Suprapubic skin (tissue), 4 donors: ENCODE results near the gene FATE1.

Source experiments
- CTCF ChIP-seq, 2 donors: fragments of 200-600 bp in 1 of 2; fragments of 450-650 bp in 1 of 2; sonication (generic) in 1 of 2; IDR thresholded peaks; one replicate each; pipeline ENCODE4 v1.5.1; 2016 to 2019; ENCODE audit warnings: antibody characterized with exemption in 2 of 2, mild to moderate bottlenecking in 1 of 2, moderate library complexity in 1 of 2
- EP300 ChIP-seq: sonication (generic); formaldehyde crosslinking; IDR thresholded peaks from one replicate; pipeline ENCODE4 v1.6.1; 2017; ENCODE audit warnings: antibody characterized with exemption
- POLR2AphosphoS5 ChIP-seq, 3 donors: sonication (generic); formaldehyde crosslinking; IDR thresholded peaks; one replicate each; pipeline ENCODE4 v1.6.1; 2017; ENCODE audit warnings: antibody characterized with exemption in 3 of 3

DNA sequence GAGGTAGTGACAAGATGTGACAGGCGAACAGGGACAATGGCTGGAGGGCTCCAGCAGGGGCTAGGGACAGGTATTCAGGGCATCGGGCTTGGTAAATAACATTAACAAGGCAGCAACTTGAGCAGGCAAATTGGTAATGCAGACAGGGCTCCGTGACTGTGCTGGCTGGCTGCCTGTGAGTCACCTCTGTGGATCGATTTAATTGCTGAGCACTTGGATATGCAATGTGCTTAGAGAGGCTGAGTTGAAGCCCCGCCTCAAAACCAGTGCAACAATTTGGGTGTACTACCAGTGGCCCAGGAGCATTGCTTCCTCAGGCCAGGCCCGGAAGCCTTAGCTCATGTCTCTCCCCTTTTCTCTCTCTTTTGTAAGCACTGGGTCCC, 38.2 kb downstream of the FATE1 start:
- TF ChIP-seq POLR2AphosphoS5 (IDR thresholded peaks at IDR 0.05) = no peak
- TF ChIP-seq CTCF (IDR thresholded peaks at IDR 0.05) = no peak
- TF ChIP-seq EP300 = no peak
